KMS-11 (cell line): ENCODE measurements around the gene SPTBN1.

Source experiments
- H2AFZ ChIP-seq: fragments of 200-600 bp; sonication (generic); 2 replicates; pipeline ENCODE4 v1.6.1; 2016; ENCODE audit warnings: antibody characterized with exemption, mixed run types, low read depth
- H3K27ac ChIP-seq: fragments of 200-600 bp; sonication (generic); 2 replicates; pipeline ENCODE4 v1.6.1; 2016; ENCODE audit warnings: mild to moderate bottlenecking, mixed run types
- H3K27me3 ChIP-seq: fragments of 200-600 bp; sonication (generic); 2 replicates; pipeline ENCODE4 v1.6.1; 2017; ENCODE audit warnings: mild to moderate bottlenecking, low read depth, mixed run types, moderate library complexity; ENCODE audit not compliant: insufficient read depth
- H3K36me3 ChIP-seq: fragments of 200-600 bp; sonication (generic); 2 replicates; pipeline ENCODE4 v1.6.1; 2017; ENCODE audit warnings: mild to moderate bottlenecking, mixed run types; ENCODE audit not compliant: insufficient read depth
- H3K4me1 ChIP-seq: fragments of 200-600 bp; sonication (generic); 2 replicates; pipeline ENCODE4 v1.6.1; 2016; ENCODE audit warnings: mild to moderate bottlenecking, low read depth, mixed run types; ENCODE audit not compliant: poor library complexity, severe bottlenecking
- H3K4me2 ChIP-seq: fragments of 200-600 bp; sonication (generic); 2 replicates; pipeline ENCODE4 v1.7.0; 2016; ENCODE audit warnings: mild to moderate bottlenecking, mixed run types
- H3K4me3 ChIP-seq: fragments of 200-600 bp; sonication (generic); IDR thresholded peaks from 2 replicates; pipeline ENCODE4 v1.6.1; 2017; ENCODE audit warnings: low read depth, low read length, mixed read lengths; ENCODE audit not compliant: insufficient read depth
- H3K79me2 ChIP-seq: fragments of 200-600 bp; sonication (generic); 2 replicates; pipeline ENCODE4 v1.6.1; 2016; ENCODE audit warnings: low read depth, mixed run types; ENCODE audit not compliant: insufficient read depth
- H3K9ac ChIP-seq: fragments of 200-600 bp; sonication (generic); 2 replicates; pipeline ENCODE4 v1.6.1; 2016; ENCODE audit warnings: mild to moderate bottlenecking, mixed run types
- H4K20me1 ChIP-seq: fragments of 200-600 bp; sonication (generic); 2 replicates; pipeline ENCODE4 v1.6.1; 2016; ENCODE audit warnings: mild to moderate bottlenecking, mixed run types; ENCODE audit not compliant: insufficient read depth
- CTCF ChIP-seq: fragments of 200-600 bp; sonication (generic); conservative IDR thresholded peaks from 2 replicates; pipeline ENCODE4 v1.6.1; 2017; ENCODE audit warnings: low read depth, mild to moderate bottlenecking, antibody characterized with exemption, low read length, moderate library complexity, mixed read lengths

The SPTBN1 gene

GRCh38 chr2:54492335-54492734 is 36.2 kb downstream of the SPTBN1 start:
- TF ChIP-seq CTCF = no peak
- Histone ChIP-seq H3K79me2 (no peaks in the 10 kb centered on the region), H3K4me3 (no peak overlapping the region), H3K4me1 (no peaks in the 10 kb centered on the region), H3K36me3 (no peaks in the 10 kb centered on the region), H3K27me3 (no peaks in the 10 kb centered on the region), H2AFZ (no peak overlapping the region), H3K9ac (no peak overlapping the region), H3K4me2 (no peak overlapping the region), H4K20me1 (no peaks in the 10 kb centered on the region), H3K27ac (no peak overlapping the region)

DNA sequence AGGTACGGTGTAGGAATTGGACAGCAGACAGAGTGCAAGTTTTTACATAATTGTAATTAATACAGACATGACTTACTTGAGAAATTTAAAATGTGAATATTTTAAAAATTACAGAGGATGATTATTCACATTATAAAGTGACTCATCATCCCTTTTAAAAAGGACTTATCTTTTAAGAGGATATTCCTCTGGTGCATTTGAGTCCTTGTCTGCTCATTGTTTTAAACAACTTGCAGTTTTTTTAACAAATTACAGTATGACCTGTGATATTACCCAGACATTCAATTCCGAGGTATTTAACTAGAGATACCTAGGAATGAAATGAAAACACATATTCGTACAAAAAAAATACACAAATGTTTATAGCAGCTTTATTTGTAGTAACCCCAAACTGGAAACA is 38.0 kb downstream of the SPTBN1 start:
- Histone ChIP-seq H3K4me2 (no peak overlapping the region), H3K4me3 (no peak overlapping the region)
- TF ChIP-seq CTCF = no peak

DNA sequence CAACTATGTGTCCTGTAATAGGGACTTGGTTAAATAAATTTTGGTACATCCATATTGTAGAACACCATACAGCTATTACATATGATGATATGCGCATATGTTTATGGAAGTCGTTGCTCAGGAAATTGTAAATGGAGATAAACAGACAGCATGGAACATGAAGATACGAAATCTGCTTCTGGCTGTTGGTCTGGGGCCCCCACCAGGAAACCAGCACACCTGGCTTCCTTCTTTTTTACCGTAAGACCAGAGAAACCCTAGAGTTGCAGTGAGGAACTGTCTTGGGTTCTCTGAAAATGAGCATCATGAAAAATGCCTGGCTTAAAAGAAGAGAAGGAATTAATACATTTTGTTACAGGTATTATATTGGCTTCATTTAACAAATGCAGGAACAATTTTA is 40.8 kb downstream of the SPTBN1 start:
- Histone ChIP-seq H3K4me1 (no peaks in the 10 kb centered on the region), H3K4me3 (no peak overlapping the region), H2AFZ (no peak overlapping the region), H3K79me2 (no peaks in the 10 kb centered on the region), H4K20me1 (no peaks in the 10 kb centered on the region), H3K27ac (no peak overlapping the region), H3K9ac (no peak overlapping the region), H3K4me2 (no peak overlapping the region), H3K36me3 (no peaks in the 10 kb centered on the region), H3K27me3 (no peaks in the 10 kb centered on the region)
- no peak for TF ChIP-seq CTCF

More for the DNA sequence above, 38.0 kb downstream of the SPTBN1 start:
- H3K27me3 ChIP-seq = no peaks in the 10 kb centered on the region
- no peaks in the 10 kb centered on the region for H3K79me2 ChIP-seq
- no peak overlapping the region for H3K9ac ChIP-seq
- H3K36me3 ChIP-seq = no peaks in the 10 kb centered on the region
- no peaks in the 10 kb centered on the region for H4K20me1 ChIP-seq
- H2AFZ ChIP-seq = no peak overlapping the region
- no peaks in the 10 kb centered on the region for H3K4me1 ChIP-seq
- no peak overlapping the region for H3K27ac ChIP-seq

GRCh38 chr2:54497763-54498680 is 41.9 kb downstream of the SPTBN1 start:
- Histone ChIP-seq H2AFZ (no peak overlapping the region), H3K27me3 (no peaks in the 10 kb centered on the region), H3K79me2 (no peaks in the 10 kb centered on the region), H3K4me2 (no peak overlapping the region), H3K27ac (no peak overlapping the region), H4K20me1 (no peaks in the 10 kb centered on the region), H3K9ac (no peak overlapping the region), H3K4me3 (no peak overlapping the region), H3K36me3 (no peaks in the 10 kb centered on the region), H3K4me1 (no peaks in the 10 kb centered on the region)
- TF ChIP-seq CTCF = no peak
